Epithelial cell of prostate (primary cell): ENCODE data around the gene SNTB2.

Source experiments
- DNase-seq: peaks from one replicate; pipeline ENCODE4 v3.0.0-alpha.2; 2011; ENCODE audit warnings: low read depth, low spot score
- H3K27ac ChIP-seq: fragments of 450-650 bp; 2 replicates; pipeline ENCODE4 v1.5.1; 2017; ENCODE audit warnings: mild to moderate bottlenecking

Gene SNTB2

DNA sequence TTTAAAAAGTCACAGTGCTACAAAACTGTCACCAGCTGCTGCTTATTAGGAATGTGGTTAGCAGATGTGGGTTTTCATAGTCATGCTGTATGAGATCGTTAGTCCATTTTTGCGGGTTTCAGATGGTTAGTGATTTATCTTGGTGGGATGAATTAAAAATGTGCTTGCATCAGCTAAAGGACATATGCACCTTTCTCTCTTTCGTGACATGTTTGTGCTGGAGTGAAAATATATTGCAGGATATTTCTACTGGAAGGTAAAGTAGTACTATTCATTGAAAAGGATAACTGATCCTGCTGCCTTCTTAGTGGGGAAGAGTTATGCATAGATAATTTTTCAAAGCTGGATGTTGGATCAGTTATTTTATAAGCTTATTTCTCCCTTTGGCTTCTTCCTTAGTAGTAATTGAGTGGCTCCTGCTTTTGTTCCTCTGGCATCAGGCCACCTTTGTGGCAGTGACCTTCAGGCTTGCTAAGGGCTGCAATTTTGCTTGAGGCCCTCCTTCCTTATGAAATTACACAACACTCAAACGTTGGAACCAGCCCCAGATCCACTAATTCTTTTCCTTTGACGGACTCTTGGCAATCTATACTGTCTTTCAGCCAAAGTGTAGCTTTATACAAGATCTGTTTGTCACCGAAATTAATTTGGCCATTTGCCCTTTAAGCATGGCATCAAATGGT, 7.5 kb upstream of the SNTB2 start:
- H3K27ac ChIP-seq: no peak overlapping the region
- DNase-seq: no peak

DNA sequence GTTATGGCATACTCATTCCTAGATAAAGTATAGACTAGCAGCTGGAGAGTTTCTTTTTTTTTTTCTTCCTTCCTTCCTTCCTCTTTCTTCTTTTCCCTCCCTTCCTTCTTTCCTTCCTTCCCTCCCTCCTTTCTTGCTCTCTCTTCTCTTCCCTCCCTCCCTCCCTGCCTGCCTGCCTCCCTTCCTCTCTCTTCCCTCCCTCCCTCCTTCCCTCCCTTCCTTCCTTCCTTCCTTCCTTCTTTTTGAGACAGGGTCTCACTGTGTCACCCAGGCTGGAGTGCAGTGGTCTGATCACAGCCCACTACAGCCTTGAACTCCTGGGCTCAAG, 7.0 kb upstream of the SNTB2 start:
- no peak for DNase-seq
- no peak overlapping the region for H3K27ac ChIP-seq

DNA sequence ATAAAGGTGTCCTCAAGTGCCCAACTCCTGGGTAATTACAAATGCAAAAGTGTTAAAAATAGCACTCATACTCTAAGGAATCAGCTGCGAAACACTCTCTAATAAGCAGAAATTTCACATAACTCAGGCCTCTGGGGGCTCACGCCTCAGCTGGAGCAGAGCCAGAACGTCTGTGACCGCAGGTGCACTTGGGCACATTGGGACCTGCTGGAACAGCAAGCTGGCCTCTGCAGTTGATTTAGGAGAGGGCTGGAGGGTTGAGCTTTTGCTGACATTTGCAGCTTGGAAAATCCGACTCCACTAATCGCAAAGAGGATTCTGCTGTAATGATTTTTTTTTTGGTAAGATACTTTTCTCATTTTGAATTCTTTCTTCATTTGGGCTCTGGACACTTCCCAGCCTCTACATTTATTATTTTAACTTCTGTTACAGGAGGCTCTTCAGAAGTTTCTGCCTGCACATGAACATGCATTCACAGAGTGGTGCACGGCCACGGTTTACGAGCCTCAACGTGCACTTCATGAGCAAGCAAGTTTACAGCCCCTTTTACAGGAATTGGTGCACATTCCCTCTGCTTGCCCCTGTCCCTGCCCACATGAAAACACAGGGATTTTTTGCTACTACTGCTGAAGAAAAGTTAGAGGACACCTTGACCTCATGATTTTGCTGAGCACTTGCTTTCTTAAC, 4.1 kb upstream of the SNTB2 start:
- no peak for DNase-seq
- peak overlapping the region; percentile 60 for H3K27ac ChIP-seq

DNA sequence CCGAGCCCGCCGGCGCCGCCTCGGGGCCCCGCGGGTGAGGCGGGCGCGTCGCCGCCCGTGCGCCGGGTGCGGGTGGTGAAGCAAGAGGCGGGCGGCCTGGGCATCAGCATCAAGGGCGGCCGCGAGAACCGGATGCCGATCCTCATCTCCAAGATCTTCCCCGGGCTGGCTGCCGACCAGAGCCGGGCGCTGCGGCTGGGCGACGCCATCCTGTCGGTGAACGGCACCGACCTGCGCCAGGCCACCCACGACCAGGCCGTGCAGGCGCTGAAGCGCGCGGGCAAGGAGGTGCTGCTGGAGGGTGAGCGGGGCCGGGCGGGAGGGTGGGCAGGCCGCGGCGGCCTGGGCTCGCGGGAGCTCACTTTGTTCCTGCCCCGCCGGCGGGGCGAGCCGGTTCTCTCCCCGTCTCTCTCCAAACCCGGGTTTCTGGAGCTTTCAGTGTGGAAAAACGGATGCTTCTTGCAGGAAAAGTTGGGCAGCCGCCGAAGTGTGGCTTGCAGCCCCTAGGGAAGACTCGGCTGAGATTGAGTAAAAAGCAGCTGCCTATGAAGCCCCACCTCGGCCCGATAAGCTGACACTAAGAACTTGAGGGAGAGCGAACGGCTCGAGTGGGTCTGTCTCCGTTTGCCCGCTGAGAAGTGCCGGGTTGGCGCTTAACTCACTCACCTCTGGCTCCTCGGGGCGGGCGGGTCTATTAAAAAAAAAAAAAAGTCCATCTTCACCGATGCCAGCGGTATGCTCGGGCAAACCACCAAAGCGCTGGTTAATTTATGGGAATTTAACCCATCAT, 677 bp downstream of the SNTB2 start:
- H3K27ac ChIP-seq: peak overlapping the region; percentile 67
- DNase-seq: no peak

DNA sequence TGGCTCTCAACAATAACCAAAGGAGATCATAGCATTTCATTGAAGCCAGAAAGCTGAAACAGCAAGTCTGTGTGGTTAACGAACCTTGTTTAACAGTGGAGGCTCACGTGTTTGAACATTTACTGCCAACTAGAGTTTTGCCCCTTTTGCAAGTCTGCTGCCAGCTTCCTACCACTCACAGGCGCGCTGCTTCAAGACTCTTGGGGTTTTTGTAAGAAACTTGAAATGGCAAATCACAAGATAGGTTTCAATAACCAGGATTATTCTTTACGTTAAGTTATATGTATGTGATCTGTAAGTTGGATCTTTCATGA, 1.2 kb downstream of the SNTB2 start:
- peak overlapping the region; percentile 67 for H3K27ac ChIP-seq
- DNase-seq: no peak

DNA sequence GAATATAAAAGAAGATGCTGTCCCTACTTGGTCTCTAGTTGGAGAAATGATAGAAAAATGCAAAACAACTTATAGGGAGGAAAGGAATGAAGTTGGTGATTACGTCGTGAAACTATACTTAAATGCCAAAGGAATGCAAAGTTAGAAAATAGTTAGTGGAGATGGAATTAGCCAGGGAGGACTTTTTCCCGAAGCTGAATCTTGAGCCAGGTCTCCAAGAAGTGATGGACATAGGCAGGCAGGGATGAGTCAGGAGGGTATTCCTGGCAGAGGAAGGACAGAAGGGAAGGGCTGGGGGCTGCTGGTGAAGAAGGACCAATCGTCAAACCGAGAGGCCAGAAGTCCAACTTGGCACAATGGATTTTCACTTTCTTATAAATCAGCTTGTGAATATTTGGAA, 1.8 kb downstream of the SNTB2 start:
- no peak for DNase-seq
- H3K27ac ChIP-seq: no peak overlapping the region

DNA sequence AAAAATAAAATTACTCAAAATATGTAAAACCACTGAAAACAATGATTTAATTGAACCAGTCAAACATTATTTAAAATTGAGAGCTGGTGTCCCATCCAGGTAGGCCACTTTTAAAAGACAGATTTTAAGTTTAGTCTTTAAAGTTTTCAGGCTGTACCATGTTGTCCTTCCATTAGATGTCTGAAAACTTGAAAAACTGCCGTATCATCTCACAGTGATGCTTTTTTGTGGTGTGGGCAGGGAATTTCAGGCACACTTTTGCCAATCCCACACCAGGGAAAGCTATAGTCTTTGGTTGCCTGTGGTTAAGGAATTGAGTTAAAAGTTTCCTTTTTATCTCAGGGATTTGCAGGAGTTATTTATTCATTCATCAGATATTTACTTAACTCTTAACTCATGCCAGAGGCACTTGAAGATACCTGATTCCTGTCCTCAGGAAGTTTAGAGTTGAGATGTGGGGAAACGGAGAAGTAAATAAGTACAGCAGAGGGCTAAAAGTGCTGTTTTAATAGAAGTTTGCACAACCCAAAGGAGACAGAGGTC, 3.2 kb downstream of the SNTB2 start:
- no peak for DNase-seq
- no peak overlapping the region for H3K27ac ChIP-seq

DNA sequence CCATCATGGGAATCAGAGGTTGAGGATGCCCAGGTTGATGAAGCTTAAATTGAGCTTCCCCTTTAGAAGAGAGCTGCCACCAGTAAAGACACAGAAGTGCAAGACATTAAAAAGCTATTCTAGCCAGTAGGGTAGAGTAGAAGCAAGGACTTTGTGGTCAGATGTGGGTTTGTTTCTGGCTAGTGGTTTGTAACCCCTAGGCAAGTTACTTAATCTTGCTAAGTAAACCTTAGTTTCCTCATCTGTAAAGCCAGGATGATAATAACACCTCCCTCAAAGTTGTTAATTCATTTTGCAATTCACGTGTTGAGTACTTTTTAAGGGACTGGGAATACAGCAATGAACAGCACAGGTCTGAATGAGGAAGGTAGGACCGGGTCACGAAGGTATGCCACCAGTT, 3.6 kb downstream of the SNTB2 start:
- DNase-seq: no peak
- H3K27ac ChIP-seq: no peak overlapping the region

DNA sequence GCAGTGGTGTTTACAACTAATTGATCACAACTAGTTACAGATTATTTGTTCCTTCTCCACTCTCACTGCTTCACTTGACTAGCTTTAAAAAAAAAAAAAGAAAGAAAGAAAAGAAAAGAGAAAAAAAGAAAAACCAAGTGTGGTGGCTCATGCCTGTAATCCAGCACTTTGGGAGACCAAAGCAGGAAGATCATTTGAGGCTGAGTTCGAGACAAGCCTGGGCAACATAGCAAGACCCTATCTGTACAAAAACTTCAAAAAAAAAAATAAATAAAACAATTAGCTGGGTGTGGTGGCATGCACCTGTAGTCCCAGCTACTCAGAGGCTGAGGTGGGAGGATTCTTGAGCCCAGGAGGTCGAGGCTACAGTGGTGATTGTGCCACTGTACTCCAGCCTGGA, 4.2 kb downstream of the SNTB2 start:
- H3K27ac ChIP-seq: no peak overlapping the region
- DNase-seq: no peak

DNA sequence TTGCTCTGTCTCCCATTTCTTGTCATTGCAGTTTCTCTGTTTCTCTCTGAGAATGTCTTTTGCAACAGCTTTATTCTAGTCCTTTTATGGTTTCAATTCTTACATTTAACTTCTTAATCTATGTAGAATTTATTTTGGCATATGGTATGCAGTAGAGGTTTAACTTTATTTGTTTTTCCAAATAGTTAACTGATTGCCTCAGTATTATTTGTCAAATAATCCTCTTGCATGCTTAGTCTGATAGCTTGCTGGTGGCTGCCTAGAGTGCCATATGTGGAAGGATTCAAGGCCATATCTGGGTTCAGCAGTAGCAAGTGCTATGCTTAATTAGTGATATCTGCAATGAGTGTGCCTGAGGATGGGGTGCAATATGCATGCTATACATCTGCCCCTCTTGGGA, 6.9 kb downstream of the SNTB2 start:
- no peak overlapping the region for H3K27ac ChIP-seq
- DNase-seq: no peak

DNA sequence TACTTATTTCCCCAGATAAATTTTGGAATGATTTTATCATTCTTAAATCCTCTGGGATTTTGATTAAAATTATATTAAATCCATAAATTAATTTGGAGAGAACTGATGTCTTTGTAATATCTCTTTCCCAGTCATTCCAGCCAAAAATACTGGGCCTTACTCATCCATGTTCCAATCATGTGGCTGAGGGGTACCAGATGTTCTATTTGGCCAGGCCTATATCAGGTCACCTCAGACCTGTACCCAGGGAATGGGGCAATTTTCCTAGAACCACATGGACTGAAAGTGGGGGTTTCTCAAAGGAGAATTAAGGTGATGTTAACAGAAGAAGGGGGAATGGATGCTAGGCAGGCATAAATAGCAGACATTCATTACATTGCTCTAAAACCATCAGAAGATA, 7.5 kb downstream of the SNTB2 start:
- DNase-seq: no peak
- H3K27ac ChIP-seq: no peak overlapping the region

DNA sequence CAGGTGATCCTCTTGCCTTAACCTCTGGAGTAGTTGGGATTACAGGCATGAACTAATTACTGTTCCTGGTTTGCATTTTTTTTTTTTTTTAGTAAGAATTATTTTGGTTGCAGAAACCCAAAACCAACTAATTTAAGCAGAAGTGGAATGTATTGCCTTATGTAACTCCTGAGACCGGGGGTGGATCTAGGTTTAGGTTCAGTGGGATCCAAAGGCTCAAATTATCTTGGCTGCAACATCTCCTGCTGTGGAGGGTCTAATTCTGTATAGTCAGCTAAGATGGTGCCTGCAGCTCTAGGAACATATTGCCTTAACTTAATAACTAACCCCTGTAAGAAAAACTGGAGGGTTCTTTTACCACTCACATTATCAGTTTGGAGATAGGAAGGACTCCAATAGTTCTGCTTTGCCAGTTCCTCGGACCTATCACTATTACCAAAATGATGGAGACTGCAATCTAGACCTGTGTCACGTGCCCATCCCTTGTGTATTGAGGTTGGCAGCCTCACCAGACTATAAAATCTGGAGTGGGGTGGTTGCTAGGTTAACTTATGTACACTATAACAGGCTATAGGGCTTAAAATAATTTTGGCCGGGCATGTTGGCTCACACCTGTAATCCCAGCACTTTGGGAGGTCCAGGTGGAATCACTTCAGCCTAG, 8.5 kb downstream of the SNTB2 start:
- H3K27ac ChIP-seq: no peak overlapping the region
- no peak for DNase-seq

DNA sequence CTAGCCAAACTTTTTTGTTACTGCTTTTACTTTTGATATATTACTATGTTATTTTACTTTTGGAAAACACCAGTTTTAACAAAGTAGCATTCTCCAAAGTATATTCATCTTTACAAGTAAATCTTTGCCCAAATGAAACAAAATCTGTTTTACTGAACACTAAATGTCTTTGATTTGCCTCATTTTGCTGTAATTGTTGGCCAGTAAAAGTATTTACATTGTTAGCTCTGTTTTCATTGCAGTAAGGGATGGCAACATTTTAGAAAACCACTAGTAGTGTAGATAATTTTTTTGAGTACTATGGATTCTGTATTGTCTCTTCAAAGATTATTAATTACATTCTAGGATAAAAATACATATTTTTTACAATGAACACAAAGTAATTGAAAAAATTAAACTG, 10.6 kb downstream of the SNTB2 start:
- DNase-seq: no peak
- no peak overlapping the region for H3K27ac ChIP-seq

DNA sequence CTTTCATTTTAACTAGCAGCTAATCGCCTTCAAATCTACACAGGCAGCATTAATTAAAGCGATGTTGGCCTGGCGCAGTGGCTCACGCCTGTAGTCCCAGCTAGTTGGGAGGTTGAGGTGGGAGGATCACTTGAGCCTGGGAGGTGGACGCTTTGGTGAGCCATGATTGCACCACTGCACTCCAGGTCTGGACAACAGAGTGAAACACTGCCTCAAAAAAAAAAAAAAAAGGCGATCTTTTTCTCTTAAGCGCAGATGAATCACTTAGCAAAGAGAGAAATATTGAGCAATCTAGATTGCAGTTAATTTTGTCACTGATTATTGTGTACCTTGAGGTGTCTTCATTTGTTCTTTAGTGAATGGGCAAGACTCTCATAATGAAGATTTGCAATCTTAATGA, 12.4 kb downstream of the SNTB2 start:
- H3K27ac ChIP-seq: peak overlapping the region; percentile 81
- peak; percentile 73 for DNase-seq

DNA sequence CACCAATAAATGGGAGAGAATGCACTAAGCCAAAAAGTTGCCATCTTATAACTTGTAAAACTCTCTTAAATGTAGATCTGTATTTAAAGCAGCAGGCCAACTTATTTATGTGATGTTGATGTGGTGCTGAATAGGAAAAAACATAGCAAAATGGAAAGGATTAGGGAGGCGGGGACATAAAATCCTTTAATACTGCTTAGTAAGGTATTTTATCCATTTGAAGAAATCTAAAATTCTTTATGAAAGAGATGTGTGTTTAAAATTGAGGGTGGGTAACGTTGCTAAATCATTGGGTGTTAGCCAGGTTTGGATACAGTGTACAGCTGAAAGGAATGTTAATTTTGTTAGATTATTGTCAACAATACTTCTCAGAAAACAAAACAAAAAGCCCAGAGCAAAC, 14.3 kb downstream of the SNTB2 start:
- DNase-seq: no peak
- H3K27ac ChIP-seq: peak overlapping the region; percentile 12

DNA sequence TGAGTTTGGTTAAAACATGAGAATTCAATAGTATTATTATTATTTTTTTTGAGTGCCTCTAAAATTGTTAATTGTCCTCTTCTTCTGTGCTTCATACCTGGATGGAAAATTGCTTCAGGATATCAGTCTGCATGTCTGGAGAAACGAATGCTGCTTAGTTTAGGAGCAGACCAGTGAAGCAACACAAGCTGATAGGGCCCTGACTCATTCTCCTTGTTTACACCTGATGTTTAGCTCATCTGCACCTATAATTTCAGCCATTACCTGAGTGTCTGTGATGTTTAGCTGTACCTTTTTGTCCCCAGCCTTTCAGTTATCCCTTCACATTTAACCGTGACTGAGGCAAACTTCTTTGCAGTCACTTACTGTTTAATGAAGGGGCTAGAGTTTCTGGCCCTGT, 14.8 kb downstream of the SNTB2 start:
- no peak for DNase-seq
- peak overlapping the region; percentile 12 for H3K27ac ChIP-seq

DNA sequence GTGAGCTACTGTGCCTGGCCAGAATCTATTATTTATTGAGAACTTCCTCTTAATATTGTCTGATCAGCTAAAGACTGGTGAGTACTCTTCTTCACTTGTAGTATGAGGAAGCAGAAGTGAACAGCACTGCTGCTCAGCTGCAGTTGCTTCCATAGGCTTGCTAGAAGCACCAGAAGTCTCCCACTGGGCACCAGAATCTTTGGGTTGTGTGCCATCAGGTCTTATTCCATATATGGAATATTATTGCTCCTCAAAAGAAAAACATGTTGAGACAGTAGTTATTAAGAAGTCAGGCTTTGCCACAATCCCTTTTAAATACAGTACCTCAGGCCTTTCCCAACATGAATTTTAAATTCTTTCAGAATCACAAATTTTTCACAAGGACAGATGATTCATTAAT, 17.2 kb downstream of the SNTB2 start:
- H3K27ac ChIP-seq: no peak overlapping the region

DNA sequence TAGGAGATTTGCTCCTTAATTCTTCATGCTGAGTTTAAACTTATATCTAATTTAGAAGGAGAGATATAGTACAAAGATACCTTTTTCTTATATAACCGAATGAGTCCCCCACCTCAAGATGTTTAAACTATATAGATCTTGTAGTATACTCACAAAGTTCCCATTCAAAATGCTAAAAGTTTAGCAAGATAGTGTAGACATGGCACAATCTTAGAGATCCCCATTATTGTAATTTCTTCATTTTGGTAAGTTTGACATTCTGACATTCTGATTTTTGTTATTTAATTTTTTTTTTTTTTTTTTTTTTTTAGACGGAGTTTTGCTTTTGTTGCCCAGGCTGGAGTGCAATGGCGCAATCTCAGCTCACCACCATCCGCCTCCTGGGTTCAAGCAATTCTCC, 22.8 kb downstream of the SNTB2 start:
- no peak for DNase-seq
- H3K27ac ChIP-seq: no peak overlapping the region

More for the DNA sequence above, 17.2 kb downstream of the SNTB2 start:
- DNase-seq: no peak

DNA sequence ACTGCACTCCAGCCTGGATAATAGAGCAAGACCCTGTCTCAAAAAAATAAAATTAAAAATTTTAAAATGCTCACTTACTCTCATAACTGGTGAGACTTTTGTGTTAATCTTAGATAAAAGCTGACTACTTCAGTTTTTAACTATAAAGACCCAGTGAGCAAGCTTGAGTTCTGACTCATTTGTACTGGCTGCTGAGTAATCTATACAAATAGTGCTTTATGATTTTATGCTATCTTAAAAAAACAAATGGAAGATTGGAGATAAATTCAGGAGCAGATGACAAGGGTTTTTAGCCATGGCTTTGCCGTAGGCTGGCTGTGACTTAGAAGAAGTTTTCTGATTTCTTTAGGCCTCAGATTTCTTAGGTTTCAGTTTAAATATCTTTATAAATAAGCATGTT, 30.5 kb downstream of the SNTB2 start:
- no peak overlapping the region for H3K27ac ChIP-seq
- peak; percentile 8 for DNase-seq

DNA sequence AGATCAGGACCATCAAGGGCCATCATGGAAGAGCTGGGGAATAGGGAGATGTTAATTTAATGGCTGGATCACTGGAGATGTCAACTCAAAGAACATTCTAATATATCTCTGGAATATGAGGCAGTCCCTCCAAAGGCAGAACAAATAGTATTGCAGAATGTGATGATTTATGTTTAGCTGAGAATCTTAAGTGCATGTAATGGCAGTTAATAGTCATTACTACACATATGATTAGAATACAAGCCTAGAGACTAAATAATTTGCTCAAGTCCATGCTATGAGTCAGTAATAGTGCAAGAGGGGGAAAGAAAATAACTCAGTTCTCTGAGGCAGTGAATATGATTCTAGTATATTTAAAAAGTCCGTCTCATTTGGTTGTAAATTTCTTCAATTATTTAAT, 32.3 kb downstream of the SNTB2 start:
- H3K27ac ChIP-seq: no peak overlapping the region
- no peak for DNase-seq

DNA sequence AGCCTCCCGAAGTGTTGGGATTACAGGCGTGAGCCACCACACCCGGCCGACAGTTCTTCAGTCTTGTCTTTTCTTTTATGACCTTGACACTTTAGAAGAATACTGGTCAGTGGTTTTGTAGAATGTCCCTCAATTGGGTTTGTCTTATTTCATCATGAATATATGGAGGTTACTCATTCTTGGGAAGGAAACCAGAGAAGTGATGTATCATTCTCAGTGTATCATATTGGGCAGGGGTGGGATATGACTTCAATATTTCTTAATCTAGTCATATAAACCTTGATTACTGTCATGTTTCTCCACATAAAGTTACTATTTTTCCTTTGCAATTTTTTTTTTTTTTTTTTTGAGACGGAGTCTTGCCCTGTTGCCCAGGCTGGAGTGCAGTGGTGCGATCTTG, 36.9 kb downstream of the SNTB2 start:
- no peak for DNase-seq

More for the DNA sequence above, 36.9 kb downstream of the SNTB2 start:
- no peak overlapping the region for H3K27ac ChIP-seq
